ENCODE measurements around the gene TXNRD2. TPM values are rescaled to one million over a fixed set of nuclear protein-coding genes. Genes with fewer than 3 reads are reported as not detected.
"Not testable (repeated sequence)": the region's sequence is repeated elsewhere in the genome, so short reads cannot be mapped to it uniquely, and the experiment has no call there.

TXNRD2 gene
- total RNA-seq, 1 donor from 2014 or later, result 0.19 TPM

GRCh38 chr22:19927696-19928095 lies 13.9 kb downstream of the TXNRD2 start:
- Histone ChIP-seq H3K4me3 (no peak overlapping the region), H3K79me2 (ENCODE audit: low read depth) (no peaks in the 10 kb centered on the region), H3K27me3 (no peaks in the 10 kb centered on the region), H3K27ac (no peak overlapping the region), H3K36me3 (no peaks in the 10 kb centered on the region), H3K9ac (no peak overlapping the region), H2AFZ (replicated peaks) (no peak overlapping the region), H3K4me2 (no peak overlapping the region), H3K9me3 (ENCODE audit: low read depth) (no peaks in the 10 kb centered on the region), H3F3A (ENCODE audit: low read depth) (no peaks in the 10 kb centered on the region), H4K20me1 (ENCODE audit: low read depth) (no peaks in the 10 kb centered on the region), H3K4me1 (no peaks in the 10 kb centered on the region)
- peaks cover 2% of the 10 kb centered on the region for H3K27me3 Mint-ChIP-seq (ENCODE audit: insufficient read depth, low read depth)
- TF ChIP-seq EZH2phosphoT487 (IDR thresholded peaks at IDR 0.05), result no peak
- TF ChIP-seq CTCF (IDR thresholded peaks at IDR 0.05), result no peak
- TF ChIP-seq EZH2 (IDR thresholded peaks at IDR 0.05), result no peak
- no peak overlapping the region for H3K4me3 Mint-ChIP-seq
- H3K36me3 Mint-ChIP-seq, result no peaks in the 10 kb centered on the region
- H3K4me1 Mint-ChIP-seq, result no peaks in the 10 kb centered on the region
- H3K27ac Mint-ChIP-seq, result no peak overlapping the region
- H3K9me3 Mint-ChIP-seq, result no peaks in the 10 kb centered on the region
- DNase-seq (ENCODE audit: low spot score), result no peak

GRCh38 chr22:19926028-19926427 lies 15.6 kb downstream of the TXNRD2 start:
- H4K20me1 ChIP-seq (ENCODE audit: low read depth); H3K27ac Mint-ChIP-seq; H3K4me3 Mint-ChIP-seq; H3K79me2 ChIP-seq (ENCODE audit: low read depth); H3K27me3 Mint-ChIP-seq (ENCODE audit: insufficient read depth, low read depth); H3K4me1 ChIP-seq; H3F3A ChIP-seq (ENCODE audit: low read depth); H3K4me2 ChIP-seq; H2AFZ ChIP-seq (replicated peaks); H3K27ac ChIP-seq; H3K36me3 Mint-ChIP-seq; DNase-seq (ENCODE audit: low spot score); H3K36me3 ChIP-seq; H3K9me3 ChIP-seq (ENCODE audit: low read depth); H3K9ac ChIP-seq; H3K9me3 Mint-ChIP-seq; H3K4me1 Mint-ChIP-seq; H3K27me3 ChIP-seq; H3K4me3 ChIP-seq: not testable (repeated sequence)

GRCh38 chr22:19923914-19924513 lies 17.6 kb downstream of the TXNRD2 start:
- no peaks in the 10 kb centered on the region for H3F3A ChIP-seq (ENCODE audit: low read depth)
- no peaks in the 10 kb centered on the region for H4K20me1 ChIP-seq (ENCODE audit: low read depth)
- no peaks in the 10 kb centered on the region for H3K4me1 ChIP-seq
- no peaks in the 10 kb centered on the region for H3K9me3 ChIP-seq (ENCODE audit: low read depth)
- H3K4me3 ChIP-seq, result no peak overlapping the region
- H3K36me3 ChIP-seq, result no peaks in the 10 kb centered on the region
- no peak overlapping the region for H3K4me2 ChIP-seq
- H2AFZ ChIP-seq (replicated peaks), result no peak overlapping the region
- H3K27ac ChIP-seq, result no peak overlapping the region
- Mint-ChIP-seq H3K27ac (no peak overlapping the region), H3K9me3 (no peaks in the 10 kb centered on the region), H3K4me3 (no peak overlapping the region), H3K36me3 (no peaks in the 10 kb centered on the region), H3K4me1 (no peaks in the 10 kb centered on the region), H3K27me3 (ENCODE audit: insufficient read depth, low read depth) (peaks cover 2% of the 10 kb centered on the region)
- TF ChIP-seq CTCF (IDR thresholded peaks at IDR 0.05), result no peak
- TF ChIP-seq EZH2 (IDR thresholded peaks at IDR 0.05), result no peak
- TF ChIP-seq EZH2phosphoT487 (IDR thresholded peaks at IDR 0.05), result no peak
- DNase-seq (ENCODE audit: low spot score), result no peak
- no peaks in the 10 kb centered on the region for H3K79me2 ChIP-seq (ENCODE audit: low read depth)
- no peak overlapping the region for H3K9ac ChIP-seq
- H3K27me3 ChIP-seq, result no peaks in the 10 kb centered on the region

- TF ChIP-seq EZH2phosphoT487 (IDR thresholded peaks at IDR 0.05) (no peak), EZH2 (IDR thresholded peaks at IDR 0.05) (no peak), CTCF (IDR thresholded peaks at IDR 0.05) (no peak)
- no peaks in the 10 kb centered on the region for H3K4me1 Mint-ChIP-seq
- Histone ChIP-seq H4K20me1 (ENCODE audit: low read depth) (no peaks in the 10 kb centered on the region), H3K27ac (no peak overlapping the region), H3K79me2 (ENCODE audit: low read depth) (no peaks in the 10 kb centered on the region), H2AFZ (replicated peaks) (no peak overlapping the region), H3K4me2 (no peak overlapping the region), H3K9ac (no peak overlapping the region), H3K4me3 (no peak overlapping the region), H3K36me3 (no peaks in the 10 kb centered on the region), H3K27me3 (no peaks in the 10 kb centered on the region), H3K4me1 (no peaks in the 10 kb centered on the region), H3K9me3 (ENCODE audit: low read depth) (no peaks in the 10 kb centered on the region), H3F3A (ENCODE audit: low read depth) (no peaks in the 10 kb centered on the region)
- H3K36me3 Mint-ChIP-seq, result no peaks in the 10 kb centered on the region
- no peaks in the 10 kb centered on the region for H3K9me3 Mint-ChIP-seq
- no peak overlapping the region for H3K4me3 Mint-ChIP-seq
- no peak for DNase-seq (ENCODE audit: low spot score)
- H3K27ac Mint-ChIP-seq, result no peak overlapping the region
- no peaks in the 10 kb centered on the region for H3K27me3 Mint-ChIP-seq (ENCODE audit: insufficient read depth, low read depth)
Measured at GRCh38 chr22:19921544-19922081, 20.0 kb downstream of the TXNRD2 start.
